ENCODE data around the gene CBFA2T3. TPM values are rescaled to one million over a fixed set of nuclear protein-coding genes. Genes with fewer than 3 reads are reported as not detected.
A peak's percentile ranks its signal among the peaks of the same experiment; 100 is the strongest.

The CBFA2T3 gene
- total and polyA plus RNA-seq, 7 experiments from 2014 or later: 0.14 to 25.2 (median 0.38) TPM; not detected in 1

GRCh38 chr16:88931373-88931900, 45.6 kb downstream of the CBFA2T3 start:
- POLR2A ChIA-PET: no interaction called here
- ATAC-seq: no peak

GRCh38 chr16:88930716-88931115, 46.3 kb downstream of the CBFA2T3 start:
- intact Hi-C loops (cut with micrococcal nuclease): no loop called here
- DNase-seq (no peak), ATAC-seq (no peak)
- ChIA-PET CTCF (no interaction called here), POLR2A (no interaction called here)
- Histone ChIP-seq H3K27ac (ENCODE audit: low read depth, low read length) (no peak overlapping the region), H3K9me3 (ENCODE audit: control insufficient read depth in 2 of 3, low read length in 3 of 3) (no peaks in the 10 kb centered on the region), H3K27me3 (ENCODE audit: control insufficient read depth in 2 of 2, insufficient read depth in 2 of 2, low read length in 2 of 2) (peaks cover 0 to 1% of the 10 kb centered on the region in 2 donors), H3K4me1 (ENCODE audit: control insufficient read depth in 2 of 2, insufficient read depth in 2 of 2, low read length in 2 of 2) (no peaks in the 10 kb centered on the region), H3K4me3 (ENCODE audit: low read length) (no peak overlapping the region), H3K36me3 (ENCODE audit: control insufficient read depth in 2 of 3, insufficient read depth in 3 of 3, low read length in 3 of 3) (no peaks in the 10 kb centered on the region)
- Mint-ChIP-seq H3K36me3 (no peaks in the 10 kb centered on the region), H3K27me3 (no peaks in the 10 kb centered on the region), H3K9me3 (peaks cover 0 to 4% (median 0%) of the 10 kb centered on the region in 11 donors), H3K4me1 (no peaks in the 10 kb centered on the region), H3K27ac (no peak overlapping the region), H3K4me3 (no peak overlapping the region)

More at GRCh38 chr16:88931373-88931900, 45.6 kb downstream of the CBFA2T3 start:
- peaks cover 0 to under 1% (median under 1%) of the 10 kb centered on the region in 5 donors for H3K27me3 Mint-ChIP-seq
- peaks cover 0 to 6% of the 10 kb centered on the region in 2 donors for H3K27me3 ChIP-seq (ENCODE audit: control insufficient read depth in 2 of 2, insufficient read depth in 2 of 2, low read length in 2 of 2)
- intact Hi-C loops (cut with micrococcal nuclease): no loop called here
- H3K4me3 ChIP-seq (ENCODE audit: low read length): no peak overlapping the region
- no peak for DNase-seq
- H3K4me3 Mint-ChIP-seq: no peak overlapping the region
- H3K4me1 Mint-ChIP-seq: peaks cover 0 to 5% (median under 1%) of the 10 kb centered on the region in 7 donors
- H3K9me3 ChIP-seq (ENCODE audit: control insufficient read depth in 2 of 3, low read length in 3 of 3): no peaks in the 10 kb centered on the region
- no peaks in the 10 kb centered on the region for H3K4me1 ChIP-seq (ENCODE audit: control insufficient read depth in 2 of 2, insufficient read depth in 2 of 2, low read length in 2 of 2)
- no peaks in the 10 kb centered on the region for H3K36me3 ChIP-seq (ENCODE audit: control insufficient read depth in 2 of 3, insufficient read depth in 3 of 3, low read length in 3 of 3)
- H3K27ac Mint-ChIP-seq: peak overlapping the region in 1 of 9 donors; percentile 25
- no peak overlapping the region for H3K27ac ChIP-seq (ENCODE audit: low read depth, low read length)
- CTCF ChIA-PET: no interaction called here
- peaks cover 0 to 4% (median 0%) of the 10 kb centered on the region in 11 donors for H3K9me3 Mint-ChIP-seq
- no peaks in the 10 kb centered on the region for H3K36me3 Mint-ChIP-seq

GRCh38 chr16:88929091-88929445, 47.9 kb downstream of the CBFA2T3 start:
- no peak overlapping the region for H3K4me3 ChIP-seq (ENCODE audit: low read length)
- H3K9me3 ChIP-seq (ENCODE audit: control insufficient read depth in 2 of 3, low read length in 3 of 3): no peaks in the 10 kb centered on the region
- no peak overlapping the region for H3K27ac ChIP-seq (ENCODE audit: low read depth, low read length)
- H3K27me3 ChIP-seq (ENCODE audit: control insufficient read depth in 2 of 2, insufficient read depth in 2 of 2, low read length in 2 of 2): no peaks in the 10 kb centered on the region
- peaks cover 0 to 4% (median 0%) of the 10 kb centered on the region in 11 donors for H3K9me3 Mint-ChIP-seq
- intact Hi-C loops (cut with micrococcal nuclease): no loop called here
- CTCF ChIA-PET: interaction anchor here (0.6 to 0.7 kb wide), 2 partner anchors 118 to 291 kb away, joined by 3 to 4 read pairs; no protein-coding TSS in a partner anchor
- POLR2A ChIA-PET: no interaction called here
- no peaks in the 10 kb centered on the region for H3K36me3 ChIP-seq (ENCODE audit: control insufficient read depth in 2 of 3, insufficient read depth in 3 of 3, low read length in 3 of 3)
- H3K4me3 Mint-ChIP-seq: no peak overlapping the region
- DNase-seq (no peak), ATAC-seq (no peak)
- no peaks in the 10 kb centered on the region for H3K4me1 Mint-ChIP-seq
- H3K27me3 Mint-ChIP-seq: no peaks in the 10 kb centered on the region
- no peak overlapping the region for H3K27ac Mint-ChIP-seq
- H3K36me3 Mint-ChIP-seq: no peaks in the 10 kb centered on the region
- no peaks in the 10 kb centered on the region for H3K4me1 ChIP-seq (ENCODE audit: control insufficient read depth in 2 of 2, insufficient read depth in 2 of 2, low read length in 2 of 2)

GRCh38 chr16:88928405-88929090, 48.5 kb downstream of the CBFA2T3 start:
- H3K27me3 Mint-ChIP-seq: no peaks in the 10 kb centered on the region
- no peaks in the 10 kb centered on the region for H3K36me3 Mint-ChIP-seq
- CTCF ChIA-PET: interaction anchor here (0.6 to 1.0 kb wide), 2 partner anchors 14 to 292 kb away, joined by 3 to 4 read pairs; no protein-coding TSS in a partner anchor
- H3K9me3 ChIP-seq (ENCODE audit: control insufficient read depth in 2 of 3, low read length in 3 of 3): no peaks in the 10 kb centered on the region
- POLR2A ChIA-PET: no interaction called here
- ATAC-seq (no peak), DNase-seq (no peak)
- no peaks in the 10 kb centered on the region for H3K27me3 ChIP-seq (ENCODE audit: control insufficient read depth in 2 of 2, insufficient read depth in 2 of 2, low read length in 2 of 2)
- H3K4me1 ChIP-seq (ENCODE audit: control insufficient read depth in 2 of 2, insufficient read depth in 2 of 2, low read length in 2 of 2): no peaks in the 10 kb centered on the region
- no peak overlapping the region for H3K27ac ChIP-seq (ENCODE audit: low read depth, low read length)
- no peak overlapping the region for H3K4me3 Mint-ChIP-seq
- no peak overlapping the region for H3K27ac Mint-ChIP-seq
- H3K4me1 Mint-ChIP-seq: no peaks in the 10 kb centered on the region
- no peak overlapping the region for H3K4me3 ChIP-seq (ENCODE audit: low read length)
- intact Hi-C loops (cut with micrococcal nuclease): no loop called here
- peaks cover 0 to 4% (median 0%) of the 10 kb centered on the region in 11 donors for H3K9me3 Mint-ChIP-seq
- no peaks in the 10 kb centered on the region for H3K36me3 ChIP-seq (ENCODE audit: control insufficient read depth in 2 of 3, insufficient read depth in 3 of 3, low read length in 3 of 3)

- no peak overlapping the region for H3K27ac Mint-ChIP-seq
- DNase-seq (no peak), ATAC-seq (no peak)
- H3K4me3 Mint-ChIP-seq: no peak overlapping the region
- Histone ChIP-seq H3K9me3 (ENCODE audit: control insufficient read depth in 2 of 3, low read length in 3 of 3) (no peaks in the 10 kb centered on the region), H3K27me3 (ENCODE audit: control insufficient read depth in 2 of 2, insufficient read depth in 2 of 2, low read length in 2 of 2) (no peaks in the 10 kb centered on the region), H3K27ac (ENCODE audit: low read depth, low read length) (no peak overlapping the region), H3K36me3 (ENCODE audit: control insufficient read depth in 2 of 3, insufficient read depth in 3 of 3, low read length in 3 of 3) (no peaks in the 10 kb centered on the region), H3K4me3 (ENCODE audit: low read length) (no peak overlapping the region), H3K4me1 (ENCODE audit: control insufficient read depth in 2 of 2, insufficient read depth in 2 of 2, low read length in 2 of 2) (no peaks in the 10 kb centered on the region)
- POLR2A ChIA-PET: no interaction called here
- H3K27me3 Mint-ChIP-seq: no peaks in the 10 kb centered on the region
- intact Hi-C loops (cut with micrococcal nuclease): no loop called here
- H3K4me1 Mint-ChIP-seq: no peaks in the 10 kb centered on the region
- H3K9me3 Mint-ChIP-seq: peaks cover 0 to 4% (median 0%) of the 10 kb centered on the region in 11 donors
- H3K36me3 Mint-ChIP-seq: no peaks in the 10 kb centered on the region
- CTCF ChIA-PET: interaction anchor here (1.0 kb wide), 1 partner anchor 15 kb away, joined by 4 read pairs; no protein-coding TSS in a partner anchor
Measured at GRCh38 chr16:88927661-88928060, 49.3 kb downstream of the CBFA2T3 start.

DNA sequence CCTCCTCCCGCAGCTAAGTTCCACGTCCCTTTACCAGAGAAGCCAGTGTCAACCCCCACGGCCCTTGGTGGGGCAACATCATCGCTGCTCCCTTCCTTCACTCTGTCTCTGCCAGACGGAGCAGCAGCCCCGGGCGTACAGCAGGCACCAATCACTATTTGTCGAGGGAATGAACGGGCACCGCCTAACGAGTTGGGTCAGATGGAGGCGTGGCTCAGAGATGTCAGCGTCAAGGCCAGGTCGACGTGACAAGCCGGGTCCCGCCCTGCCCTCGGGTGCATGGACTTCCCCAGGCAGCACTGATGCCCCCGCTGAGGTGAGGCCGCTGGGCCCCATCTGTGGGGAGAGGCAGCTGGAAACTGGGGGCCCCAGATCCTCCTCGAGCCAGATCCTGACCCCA, 50.0 kb downstream of the CBFA2T3 start:
- no peaks in the 10 kb centered on the region for H3K36me3 ChIP-seq (ENCODE audit: control insufficient read depth in 2 of 3, insufficient read depth in 3 of 3, low read length in 3 of 3)
- POLR2A ChIA-PET: no interaction called here
- H3K9me3 Mint-ChIP-seq: peaks cover 0 to 4% (median 0%) of the 10 kb centered on the region in 11 donors

More for the DNA sequence above, 50.0 kb downstream of the CBFA2T3 start:
- Mint-ChIP-seq H3K27me3 (no peaks in the 10 kb centered on the region), H3K27ac (no peak overlapping the region), H3K36me3 (no peaks in the 10 kb centered on the region), H3K4me1 (no peaks in the 10 kb centered on the region), H3K4me3 (no peak overlapping the region)
- Histone ChIP-seq H3K4me3 (ENCODE audit: low read length) (no peak overlapping the region), H3K4me1 (ENCODE audit: control insufficient read depth in 2 of 2, insufficient read depth in 2 of 2, low read length in 2 of 2) (no peaks in the 10 kb centered on the region), H3K27me3 (ENCODE audit: control insufficient read depth in 2 of 2, insufficient read depth in 2 of 2, low read length in 2 of 2) (no peaks in the 10 kb centered on the region), H3K27ac (ENCODE audit: low read depth, low read length) (no peak overlapping the region), H3K9me3 (ENCODE audit: control insufficient read depth in 2 of 3, low read length in 3 of 3) (no peaks in the 10 kb centered on the region)
- CTCF ChIA-PET: no interaction called here
- ATAC-seq (no peak), DNase-seq (no peak)
- intact Hi-C loops (cut with micrococcal nuclease): no loop called here
